GM12874 (cell line): ENCODE data around the gene LIFR.

Experiments used
- TF ChIP-seq, protein P1 (sequence below): IDR thresholded peaks from 2 replicates; pipeline ENCODE4 v1.5.1; 2011; ENCODE audit warnings: low read depth, mild to moderate bottlenecking, control low read depth, low read length, moderate library complexity; ENCODE audit not compliant: insufficient read depth

The LIFR gene

DNA sequence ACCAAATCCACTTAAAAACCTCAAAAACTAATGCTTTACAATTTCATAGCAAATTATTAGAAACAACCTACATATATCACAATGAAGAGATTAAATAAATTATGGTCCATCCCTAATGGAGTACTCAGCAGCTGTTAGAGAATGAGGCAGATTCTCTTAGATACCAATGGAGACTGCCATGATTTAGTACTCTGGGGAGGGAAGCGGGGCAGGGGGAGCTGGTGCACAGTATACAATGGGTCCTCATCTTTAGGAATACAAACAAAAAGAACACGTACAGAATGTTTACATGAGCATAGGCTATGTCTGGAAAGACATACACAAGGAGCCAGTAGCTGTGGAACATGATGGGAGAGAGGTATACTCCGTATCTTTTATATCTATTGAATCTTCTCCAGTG is 2.0 kb downstream of the LIFR start:
- TF ChIP-seq, protein P1, sequence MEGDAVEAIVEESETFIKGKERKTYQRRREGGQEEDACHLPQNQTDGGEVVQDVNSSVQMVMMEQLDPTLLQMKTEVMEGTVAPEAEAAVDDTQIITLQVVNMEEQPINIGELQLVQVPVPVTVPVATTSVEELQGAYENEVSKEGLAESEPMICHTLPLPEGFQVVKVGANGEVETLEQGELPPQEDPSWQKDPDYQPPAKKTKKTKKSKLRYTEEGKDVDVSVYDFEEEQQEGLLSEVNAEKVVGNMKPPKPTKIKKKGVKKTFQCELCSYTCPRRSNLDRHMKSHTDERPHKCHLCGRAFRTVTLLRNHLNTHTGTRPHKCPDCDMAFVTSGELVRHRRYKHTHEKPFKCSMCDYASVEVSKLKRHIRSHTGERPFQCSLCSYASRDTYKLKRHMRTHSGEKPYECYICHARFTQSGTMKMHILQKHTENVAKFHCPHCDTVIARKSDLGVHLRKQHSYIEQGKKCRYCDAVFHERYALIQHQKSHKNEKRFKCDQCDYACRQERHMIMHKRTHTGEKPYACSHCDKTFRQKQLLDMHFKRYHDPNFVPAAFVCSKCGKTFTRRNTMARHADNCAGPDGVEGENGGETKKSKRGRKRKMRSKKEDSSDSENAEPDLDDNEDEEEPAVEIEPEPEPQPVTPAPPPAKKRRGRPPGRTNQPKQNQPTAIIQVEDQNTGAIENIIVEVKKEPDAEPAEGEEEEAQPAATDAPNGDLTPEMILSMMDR, result no peak

DNA sequence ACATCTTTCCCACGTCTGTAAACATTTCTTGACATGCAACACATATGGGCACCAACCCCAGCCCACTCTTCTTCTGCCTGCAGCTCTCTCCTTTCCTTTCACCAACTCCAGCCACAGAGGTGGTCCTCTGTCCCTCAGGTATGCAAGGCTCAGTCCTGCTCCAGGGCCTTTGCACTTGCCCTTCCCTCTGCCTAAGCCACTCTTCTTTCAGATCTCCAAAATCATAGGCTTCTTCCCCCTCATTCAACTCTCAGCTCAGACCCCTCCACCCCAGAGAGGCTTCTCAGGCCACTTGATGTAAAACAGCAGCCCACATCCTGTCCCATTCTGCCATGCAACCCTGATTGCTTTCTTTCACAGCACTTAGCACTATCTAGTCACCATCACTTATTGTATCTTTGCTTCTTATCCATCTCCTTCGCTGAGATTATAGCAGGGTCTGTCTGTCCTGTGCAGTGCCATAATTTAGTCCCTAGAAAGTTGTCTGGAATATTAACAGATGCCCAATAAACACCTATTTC is 3.4 kb downstream of the LIFR start:
- TF ChIP-seq, protein P1, result no peak

DNA sequence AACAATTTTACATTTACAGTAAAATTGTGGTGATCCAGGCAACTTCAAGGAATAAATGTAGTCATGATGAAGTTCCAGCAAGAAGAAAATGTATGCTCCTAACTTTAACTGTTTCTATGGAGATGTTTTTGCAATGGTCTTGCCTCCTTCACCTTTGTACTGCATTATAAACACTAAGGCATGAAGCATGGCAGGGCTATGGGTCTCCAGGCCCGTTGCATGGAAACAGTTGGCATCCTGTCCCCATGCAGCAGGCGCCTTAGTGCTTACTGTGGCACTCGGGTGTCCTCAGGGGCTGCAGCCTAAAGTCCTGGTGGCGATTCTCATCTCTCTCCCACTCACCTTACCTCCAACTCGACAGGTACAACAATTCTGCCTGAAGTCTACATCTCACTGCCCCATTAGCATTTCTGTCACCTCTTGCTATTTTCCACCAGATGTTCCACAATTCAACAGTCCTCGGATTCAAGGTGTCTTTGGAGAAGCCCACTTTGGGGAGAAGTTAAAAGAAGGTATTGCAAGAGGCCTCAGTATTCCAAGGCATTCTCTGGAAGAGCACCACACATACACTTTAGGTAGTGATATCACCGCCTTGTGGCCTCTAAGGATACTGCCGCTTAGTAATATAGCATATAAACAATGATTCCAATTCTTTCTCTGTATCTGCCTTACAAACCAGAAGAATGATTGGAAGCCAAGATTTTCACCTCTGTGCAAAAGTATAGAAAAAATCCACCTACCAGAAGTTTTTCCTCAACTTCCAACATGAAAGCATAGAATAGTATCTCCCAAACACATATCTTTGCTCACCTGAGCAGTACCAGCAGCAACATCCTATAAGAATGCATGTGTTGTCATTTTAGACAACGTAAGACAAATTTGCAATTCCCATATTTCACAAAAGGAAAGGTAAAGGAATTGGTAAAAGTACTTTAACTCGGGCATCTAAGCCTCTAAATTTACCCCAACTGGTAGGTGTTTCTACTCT is 5.1 kb downstream of the LIFR start:
- TF ChIP-seq, protein P1, result peak; percentile 41; the same call in 1 of the 2 replicates

DNA sequence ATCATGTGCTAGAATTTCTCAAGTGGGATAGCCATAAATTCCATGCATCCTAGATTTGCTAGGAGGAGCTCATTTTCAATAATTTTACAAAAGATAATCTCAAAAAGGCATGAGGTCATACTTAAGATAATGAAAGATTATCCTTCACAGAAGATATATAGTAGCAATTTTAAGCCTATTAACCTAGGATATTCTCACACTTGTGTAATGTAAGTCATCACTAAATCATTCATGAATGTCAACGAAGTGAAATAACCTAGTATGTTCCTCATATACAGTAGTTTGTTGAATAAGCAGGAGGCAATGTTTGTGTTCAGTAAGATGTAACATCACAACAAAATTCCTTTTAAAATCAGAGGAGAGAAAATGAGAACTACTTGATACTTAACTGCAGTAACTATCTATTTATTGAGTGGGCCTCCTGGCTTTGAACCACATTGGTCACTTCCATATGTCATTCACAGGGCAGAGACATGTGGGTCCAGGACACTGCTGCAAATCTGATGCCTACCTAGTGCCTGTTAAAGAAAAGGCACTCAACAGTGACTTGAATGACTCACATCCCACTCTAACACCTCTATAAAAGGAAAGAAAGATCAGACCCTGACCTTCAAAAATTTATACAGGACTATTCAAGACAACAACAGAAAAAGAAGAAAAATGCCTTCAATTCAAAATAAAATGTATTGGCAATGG is 8.2 kb downstream of the LIFR start:
- TF ChIP-seq, protein P1, result no peak

DNA sequence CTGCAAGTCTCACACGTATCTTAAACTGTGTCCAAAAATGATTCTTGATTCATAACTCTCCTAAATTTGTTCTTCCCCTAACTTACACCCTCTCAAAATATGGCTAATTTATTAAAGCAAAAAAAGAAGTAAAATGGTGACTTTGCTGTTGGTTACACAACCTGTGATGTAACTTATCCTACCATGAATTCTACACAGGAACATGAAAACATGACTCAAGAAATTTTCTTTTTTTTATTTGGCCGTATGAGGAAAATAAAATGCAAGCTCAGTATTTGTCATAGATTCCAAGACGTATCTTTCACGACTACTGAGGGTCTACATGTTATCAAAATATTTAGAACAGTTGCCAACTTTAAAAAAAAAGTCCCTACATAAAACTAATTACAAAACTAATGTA is 9.2 kb downstream of the LIFR start:
- TF ChIP-seq, protein P1, result no peak

DNA sequence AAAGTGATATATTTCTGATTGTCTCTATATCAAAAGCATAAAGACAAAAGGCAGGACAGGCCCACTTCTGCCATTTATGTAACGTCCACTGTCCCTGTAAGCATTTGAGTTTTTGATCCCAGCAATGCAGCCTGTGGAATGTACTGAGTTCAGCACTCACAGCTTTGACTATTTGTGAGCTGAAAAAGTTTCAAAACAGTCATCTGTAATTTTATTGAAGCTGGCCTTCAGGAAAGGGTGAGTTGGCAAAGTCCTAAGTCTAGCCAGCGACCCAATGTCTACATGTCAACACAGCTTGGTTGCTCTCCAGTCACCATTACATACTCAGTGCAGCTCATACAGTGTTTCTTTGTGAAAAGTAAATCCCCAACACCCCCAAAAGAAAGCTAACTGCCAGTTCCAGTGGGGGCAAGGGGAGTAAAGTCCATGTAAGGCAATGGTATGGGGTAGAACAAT is 9.7 kb downstream of the LIFR start:
- TF ChIP-seq, protein P1, result no peak

DNA sequence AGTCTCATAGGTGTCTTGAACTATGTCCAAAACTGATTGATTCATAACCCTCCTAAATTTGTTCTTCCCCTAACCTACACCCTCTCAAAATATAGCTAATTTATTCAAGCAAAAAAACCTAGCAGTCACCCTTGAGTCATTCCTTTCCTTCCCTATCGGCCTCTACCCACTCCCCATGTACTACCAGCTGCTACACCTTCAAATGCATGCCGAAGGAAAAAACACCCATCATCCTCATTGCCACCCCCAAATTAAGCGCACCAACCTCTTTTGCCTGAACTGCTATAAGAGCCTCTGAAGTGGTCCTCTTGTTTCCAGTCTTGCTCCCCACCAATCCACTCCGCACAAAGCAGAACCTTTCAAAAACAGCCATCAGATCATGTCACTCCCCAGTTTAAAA is 12.6 kb downstream of the LIFR start:
- TF ChIP-seq, protein P1, result no peak
